Embryonic facial prominence (tissue), 1 donor: ENCODE data around the gene TNFRSF19.
"Not testable (repeated sequence)": the region's sequence is repeated elsewhere in the genome, so short reads cannot be mapped to it uniquely, and the experiment has no call there.

Source experiments
- DNase-seq: peaks from one replicate; pipeline ENCODE4 v3.0.0-alpha.2; 2016; ENCODE audit errors: extremely low spot score

Gene TNFRSF19

GRCh38 chr13:23570099-23570920 lies at the start of gene TNFRSF19:
TNFRSF19 (plus strand) TSS chr13:23570412; CDS start chr13:23590184, 19,772 bp downstream.
- peak; percentile 68 for DNase-seq

GRCh38 chr13:23529926-23530325 lies 40.3 kb upstream of the TNFRSF19 start:
- DNase-seq = not testable (repeated sequence)

GRCh38 chr13:23531446-23531845 lies 38.8 kb upstream of the TNFRSF19 start:
- no peak for DNase-seq

GRCh38 chr13:23534090-23534489 lies 36.1 kb upstream of the TNFRSF19 start:
- DNase-seq = no peak

- no peak for DNase-seq
Observed at GRCh38 chr13:23541221-23541824, 28.9 kb upstream of the TNFRSF19 start.

- no peak for DNase-seq
Observed at GRCh38 chr13:23544668-23545067, 25.5 kb upstream of the TNFRSF19 start.

- peak; percentile 8 for DNase-seq
Observed at GRCh38 chr13:23547000-23547590, 23.1 kb upstream of the TNFRSF19 start.

GRCh38 chr13:23549724-23550123 lies 20.5 kb upstream of the TNFRSF19 start:
- DNase-seq = no peak

- DNase-seq = peak; percentile 2
Observed at GRCh38 chr13:23550163-23550562, 20.0 kb upstream of the TNFRSF19 start.

GRCh38 chr13:23551213-23552008 lies 18.8 kb upstream of the TNFRSF19 start:
- DNase-seq = no peak

GRCh38 chr13:23552171-23552570 lies 18.0 kb upstream of the TNFRSF19 start:
- no peak for DNase-seq

- no peak for DNase-seq
Observed at GRCh38 chr13:23552661-23553060, 17.6 kb upstream of the TNFRSF19 start.

- DNase-seq = no peak
Observed at GRCh38 chr13:23554000-23554399, 16.2 kb upstream of the TNFRSF19 start.

- no peak for DNase-seq
Observed at GRCh38 chr13:23557043-23557442, 13.2 kb upstream of the TNFRSF19 start.

GRCh38 chr13:23557733-23558132 lies 12.5 kb upstream of the TNFRSF19 start:
- DNase-seq = no peak

GRCh38 chr13:23558675-23559536 lies 11.3 kb upstream of the TNFRSF19 start:
- DNase-seq = no peak

- no peak for DNase-seq
Observed at GRCh38 chr13:23560571-23561089, 9.6 kb upstream of the TNFRSF19 start.

GRCh38 chr13:23561261-23561660 lies 9.0 kb upstream of the TNFRSF19 start:
- DNase-seq = no peak

- no peak for DNase-seq
Observed at GRCh38 chr13:23563085-23563845, 6.9 kb upstream of the TNFRSF19 start.

GRCh38 chr13:23567906-23568460 lies 2.2 kb upstream of the TNFRSF19 start:
- DNase-seq = no peak
